Mesendoderm (in vitro differentiated cells): ENCODE results near the gene DHX58.

Experiments used
- DNase-seq: peaks from one replicate; pipeline ENCODE4 v3.0.0; 2013
- H2AK5ac ChIP-seq: 2 replicates; pipeline ENCODE4 v1.6.1; 2013; ENCODE audit warnings: low read length, inconsistent platforms
- H2BK120ac ChIP-seq: 2 replicates; pipeline ENCODE4 v1.6.1; 2013; ENCODE audit warnings: low read depth, mild to moderate bottlenecking, low read length, moderate library complexity, mixed read lengths
- H2BK15ac ChIP-seq: replicated peaks from 2 replicates; pipeline ENCODE4 v1.6.1; 2013; ENCODE audit warnings: low read depth, mild to moderate bottlenecking, moderate library complexity
- H2BK5ac ChIP-seq: 2 replicates; pipeline ENCODE4 v1.6.1; 2013; ENCODE audit warnings: low read length, inconsistent platforms
- H3K18ac ChIP-seq: 2 replicates; pipeline ENCODE4 v1.6.1; 2013; ENCODE audit warnings: mild to moderate bottlenecking, low read length, mixed read lengths
- H3K23ac ChIP-seq: one replicate; pipeline ENCODE4 v1.6.1; 2013; ENCODE audit warnings: low read length
- H3K27ac ChIP-seq: 2 replicates; pipeline ENCODE4 v1.5.1; 2013; ENCODE audit warnings: low read depth, mild to moderate bottlenecking, inconsistent platforms, low read length, moderate library complexity
- H3K27me3 ChIP-seq: 2 replicates; pipeline ENCODE4 v1.6.1; 2013; ENCODE audit warnings: low read length, control low read depth, mild to moderate bottlenecking, inconsistent platforms; ENCODE audit not compliant: insufficient read depth, poor library complexity
- H3K36me3 ChIP-seq: 2 replicates; pipeline ENCODE4 v1.6.1; 2013; ENCODE audit warnings: low read length, inconsistent platforms; ENCODE audit not compliant: control insufficient read depth, insufficient read depth
- H3K4ac ChIP-seq: one replicate; pipeline ENCODE4 v1.6.1; 2013; ENCODE audit warnings: low read depth, mild to moderate bottlenecking, low read length, moderate library complexity
- H3K4me1 ChIP-seq: 2 replicates; pipeline ENCODE4 v1.6.1; 2013; ENCODE audit warnings: low read depth, low read length, inconsistent platforms; ENCODE audit not compliant: control insufficient read depth
- H3K4me2 ChIP-seq: 2 replicates; pipeline ENCODE4 v1.6.1; 2013; ENCODE audit warnings: low read length
- H3K4me3 ChIP-seq: 2 replicates; pipeline ENCODE4 v1.5.1; 2013; ENCODE audit warnings: mild to moderate bottlenecking, low read length
- H3K56ac ChIP-seq: one replicate; pipeline ENCODE4 v1.6.1; 2013; ENCODE audit warnings: low read length
- H3K79me1 ChIP-seq: 2 replicates; pipeline ENCODE4 v1.6.1; 2013; ENCODE audit warnings: low read length, inconsistent platforms
- H3K79me2 ChIP-seq: 2 replicates; pipeline ENCODE4 v1.6.1; 2013; ENCODE audit warnings: mild to moderate bottlenecking, low read length; ENCODE audit not compliant: control insufficient read depth, insufficient read depth
- H3K9ac ChIP-seq: 2 replicates; pipeline ENCODE4 v1.6.1; 2013; ENCODE audit warnings: low read length, inconsistent platforms
- H4K5ac ChIP-seq: one replicate; pipeline ENCODE4 v1.6.1; 2013; ENCODE audit warnings: low read length
- H4K8ac ChIP-seq: one replicate; pipeline ENCODE4 v1.6.1; 2013; ENCODE audit warnings: low read depth, mild to moderate bottlenecking, control low read depth, low read length, moderate library complexity
- WGBS: extraction: QIAGEN DNeasy Blood & Tissue Kit; methylation state at CpG from one replicate; pipeline ENCODE4 v1.1.7; 2013; ENCODE audit warnings: low lambda C conversion rate, missing lambda C conversion rate; ENCODE audit not compliant: insufficient coverage; ENCODE audit errors: extremely low coverage; 5-methylcytosine and 5-hydroxymethylcytosine counted together

The DHX58 gene

DNA sequence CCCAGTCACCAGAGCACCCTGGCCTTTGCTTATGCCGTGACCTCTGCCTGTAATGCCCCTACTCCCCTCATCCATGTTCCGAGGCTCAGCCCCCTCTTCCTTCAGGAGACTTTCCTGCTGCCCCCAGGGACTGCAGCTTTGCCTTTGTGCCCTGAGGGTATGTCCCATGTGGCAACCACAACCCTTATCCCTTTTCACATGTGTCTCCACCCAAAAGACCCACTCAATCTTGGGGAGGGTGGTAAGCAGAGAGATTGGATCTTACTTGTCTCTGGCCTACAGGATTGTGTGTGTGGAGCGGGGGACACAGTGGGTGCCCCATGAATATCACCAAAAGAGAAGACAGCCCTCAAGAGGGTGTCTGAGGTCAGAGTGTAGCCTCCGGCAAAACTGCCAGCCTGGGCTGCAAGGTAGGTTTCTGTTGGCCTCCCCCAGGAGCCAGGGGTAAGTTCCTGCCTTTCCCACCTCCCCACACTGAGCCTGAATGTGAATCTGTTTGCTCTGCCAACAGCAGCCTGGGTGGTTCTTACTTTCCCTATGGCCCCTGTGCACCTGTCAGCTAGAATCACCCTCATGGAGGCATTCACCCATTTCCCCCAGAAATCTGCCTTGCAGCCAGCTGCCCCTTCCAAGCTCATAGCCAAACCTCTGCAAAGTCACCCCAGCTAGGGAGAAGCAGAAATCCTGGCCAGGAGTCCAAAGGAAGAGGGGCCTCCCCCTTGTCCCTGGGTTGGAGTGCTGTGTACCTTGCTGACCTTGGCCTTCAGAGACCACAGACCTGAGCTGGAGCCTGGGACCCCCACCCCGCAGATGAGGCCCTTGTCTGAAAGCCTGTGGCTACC is 50.6 kb downstream of the DHX58 start:
- Histone ChIP-seq H2BK15ac (no peak overlapping the region), H3K56ac (no peak overlapping the region), H3K27ac (no peak overlapping the region), H4K5ac (no peak overlapping the region), H3K79me1 (no peaks in the 10 kb centered on the region), H3K27me3 (no peaks in the 10 kb centered on the region), H3K4ac (no peak overlapping the region), H3K4me1 (no peaks in the 10 kb centered on the region), H3K4me3 (no peak overlapping the region), H3K9ac (no peak overlapping the region), H2BK120ac (no peak overlapping the region), H4K8ac (no peak overlapping the region), H3K23ac (no peak overlapping the region), H3K36me3 (no peaks in the 10 kb centered on the region), H2BK5ac (no peak overlapping the region), H3K79me2 (no peaks in the 10 kb centered on the region), H3K4me2 (no peak overlapping the region), H2AK5ac (no peak overlapping the region), H3K18ac (no peak overlapping the region)
- no peak for DNase-seq
- no CpG with 5 or more reads among the region's 5 CpGs for WGBS

GRCh38 chr17:42060231-42060630 is 52.3 kb downstream of the DHX58 start:
- H3K23ac ChIP-seq, result no peak overlapping the region
- no peak overlapping the region for H2BK5ac ChIP-seq
- no peak overlapping the region for H4K5ac ChIP-seq
- H3K18ac ChIP-seq, result no peak overlapping the region
- no peak overlapping the region for H2AK5ac ChIP-seq
- H3K4me1 ChIP-seq, result peaks cover 1% of the 10 kb centered on the region
- no peak overlapping the region for H2BK120ac ChIP-seq
- no peak overlapping the region for H3K4me2 ChIP-seq
- no peaks in the 10 kb centered on the region for H3K27me3 ChIP-seq
- H3K27ac ChIP-seq, result no peak overlapping the region
- H4K8ac ChIP-seq, result no peak overlapping the region
- H3K4ac ChIP-seq, result no peak overlapping the region
- no peaks in the 10 kb centered on the region for H3K79me2 ChIP-seq
- WGBS, result no CpG with 5 or more reads among the region's 4 CpGs
- DNase-seq, result no peak
- no peak overlapping the region for H3K9ac ChIP-seq
- H3K36me3 ChIP-seq, result no peaks in the 10 kb centered on the region
- H2BK15ac ChIP-seq, result no peak overlapping the region
- no peaks in the 10 kb centered on the region for H3K79me1 ChIP-seq
- no peak overlapping the region for H3K56ac ChIP-seq
- H3K4me3 ChIP-seq, result no peak overlapping the region

GRCh38 chr17:42059815-42060214 is 52.7 kb downstream of the DHX58 start:
- no peaks in the 10 kb centered on the region for H3K79me1 ChIP-seq
- no peak overlapping the region for H4K5ac ChIP-seq
- no peak overlapping the region for H2BK5ac ChIP-seq
- no peak overlapping the region for H3K9ac ChIP-seq
- WGBS, result no CpG with 5 or more reads among the region's 4 CpGs
- no peak overlapping the region for H3K23ac ChIP-seq
- H3K18ac ChIP-seq, result no peak overlapping the region
- no peak overlapping the region for H3K4me3 ChIP-seq
- H3K79me2 ChIP-seq, result no peaks in the 10 kb centered on the region
- H2AK5ac ChIP-seq, result no peak overlapping the region
- H2BK120ac ChIP-seq, result no peak overlapping the region
- peaks cover 2% of the 10 kb centered on the region for H3K4me1 ChIP-seq
- no peak overlapping the region for H3K4me2 ChIP-seq
- no peak overlapping the region for H2BK15ac ChIP-seq
- H3K27ac ChIP-seq, result no peak overlapping the region
- no peak overlapping the region for H3K4ac ChIP-seq
- no peaks in the 10 kb centered on the region for H3K36me3 ChIP-seq
- no peak overlapping the region for H4K8ac ChIP-seq
- no peaks in the 10 kb centered on the region for H3K27me3 ChIP-seq
- no peak for DNase-seq
- H3K56ac ChIP-seq, result peak overlapping the region; percentile 42

GRCh38 chr17:42058063-42058462 is 54.5 kb downstream of the DHX58 start:
- peaks cover 2% of the 10 kb centered on the region for H3K4me1 ChIP-seq
- no peaks in the 10 kb centered on the region for H3K79me2 ChIP-seq
- WGBS, result no CpG with 5 or more reads among the region's 7 CpGs
- no peaks in the 10 kb centered on the region for H3K36me3 ChIP-seq
- no peak overlapping the region for H3K4me2 ChIP-seq
- no peaks in the 10 kb centered on the region for H3K79me1 ChIP-seq
- H2BK5ac ChIP-seq, result no peak overlapping the region
- no peak overlapping the region for H3K23ac ChIP-seq
- H2BK120ac ChIP-seq, result no peak overlapping the region
- no peak overlapping the region for H3K9ac ChIP-seq
- H3K56ac ChIP-seq, result no peak overlapping the region
- H3K4me3 ChIP-seq, result no peak overlapping the region
- no peak overlapping the region for H3K27ac ChIP-seq
- no peak overlapping the region for H2AK5ac ChIP-seq
- no peak for DNase-seq
- H4K8ac ChIP-seq, result no peak overlapping the region
- H2BK15ac ChIP-seq, result no peak overlapping the region
- no peak overlapping the region for H3K18ac ChIP-seq
- H4K5ac ChIP-seq, result no peak overlapping the region
- no peak overlapping the region for H3K4ac ChIP-seq
- H3K27me3 ChIP-seq, result no peaks in the 10 kb centered on the region

DNA sequence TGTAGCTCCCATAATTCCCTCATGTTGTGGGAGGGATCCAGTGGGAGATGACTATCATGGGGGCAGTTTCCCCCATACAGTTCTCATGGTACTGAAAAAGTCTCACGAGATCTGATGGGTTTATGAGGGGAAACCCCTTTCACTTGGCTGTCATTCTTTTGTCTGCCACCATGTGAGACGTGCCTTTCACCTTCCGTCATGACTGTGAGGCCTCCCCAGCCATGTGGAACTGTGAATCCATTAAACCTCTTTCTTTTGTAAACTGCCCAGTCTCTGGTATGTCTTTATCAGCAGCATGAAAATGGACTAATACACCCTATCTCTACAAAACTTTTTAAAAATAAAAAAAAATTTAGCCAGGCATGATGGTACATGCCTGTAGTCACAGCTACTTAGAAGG is 55.9 kb downstream of the DHX58 start:
- Histone ChIP-seq H3K4ac (no peak overlapping the region), H2BK120ac (no peak overlapping the region), H3K27ac (no peak overlapping the region), H2AK5ac (no peak overlapping the region), H3K4me3 (no peak overlapping the region), H3K79me1 (no peaks in the 10 kb centered on the region), H3K4me2 (no peak overlapping the region), H3K27me3 (no peaks in the 10 kb centered on the region), H3K23ac (no peak overlapping the region), H2BK5ac (no peak overlapping the region), H3K9ac (no peak overlapping the region), H3K18ac (no peak overlapping the region), H3K36me3 (no peaks in the 10 kb centered on the region), H4K5ac (no peak overlapping the region), H3K79me2 (no peaks in the 10 kb centered on the region), H4K8ac (no peak overlapping the region), H3K56ac (no peak overlapping the region), H2BK15ac (no peak overlapping the region), H3K4me1 (peaks cover 2% of the 10 kb centered on the region)
- DNase-seq, result no peak
- WGBS, result no CpG with 5 or more reads among the region's 3 CpGs

DNA sequence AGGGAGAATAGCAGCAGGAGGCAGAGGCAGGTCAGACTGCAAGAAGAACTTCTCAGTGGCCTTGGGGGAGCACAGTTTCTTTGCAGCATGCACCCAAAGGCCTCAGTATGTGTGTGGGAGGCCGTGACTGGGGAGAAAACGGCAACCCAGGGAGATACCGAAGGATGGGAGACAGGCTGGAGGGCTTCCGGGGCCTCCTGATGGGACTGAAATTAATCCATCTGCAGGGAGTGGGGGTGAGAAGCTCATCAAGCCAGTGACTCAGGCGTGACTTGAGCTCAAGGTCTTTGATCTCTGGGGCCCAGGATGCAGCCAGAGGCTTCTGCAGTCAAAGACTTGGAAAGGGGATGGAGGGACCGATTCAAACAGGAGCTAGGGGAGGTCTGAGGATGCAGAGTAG is 57.0 kb downstream of the DHX58 start:
- Histone ChIP-seq H3K18ac (no peak overlapping the region), H4K5ac (no peak overlapping the region), H2AK5ac (no peak overlapping the region), H4K8ac (no peak overlapping the region), H3K79me2 (no peaks in the 10 kb centered on the region), H3K56ac (no peak overlapping the region), H3K79me1 (no peaks in the 10 kb centered on the region), H3K36me3 (no peaks in the 10 kb centered on the region), H3K23ac (no peak overlapping the region), H3K4ac (no peak overlapping the region), H3K9ac (no peak overlapping the region), H3K27ac (no peak overlapping the region), H3K27me3 (no peaks in the 10 kb centered on the region), H2BK120ac (no peak overlapping the region), H2BK5ac (no peak overlapping the region), H3K4me2 (no peak overlapping the region), H3K4me3 (no peak overlapping the region), H2BK15ac (no peak overlapping the region), H3K4me1 (peaks cover 2% of the 10 kb centered on the region)
- WGBS, result no CpG with 5 or more reads among the region's 6 CpGs
- no peak for DNase-seq
